Measurements from ENCODE around the gene ETFA.
A peak's percentile ranks its signal among the peaks of the same experiment; 100 is the strongest.

Gene ETFA

GRCh38 chr15:76330080-76330680 lies 18.9 kb upstream of the ETFA start:
- Histone ChIP-seq H3K27ac (ENCODE audit: low read length) (no peak overlapping the region), H3K4me2 (ENCODE audit: low read length) (no peak overlapping the region), H3K27me3 (ENCODE audit: low read depth, low read length) (peaks cover 11% of the 10 kb centered on the region), H3K9ac (ENCODE audit: low read length) (no peak overlapping the region), H3K4me1 (ENCODE audit: low read length) (peaks cover 8% of the 10 kb centered on the region), H2AFZ (ENCODE audit: low read depth, low read length) (no peak overlapping the region), H4K20me1 (ENCODE audit: insufficient read depth, low read length) (no peaks in the 10 kb centered on the region), H3K9me3 (ENCODE audit: insufficient read depth, low read length) (no peaks in the 10 kb centered on the region), H3K4me3 (ENCODE audit: low read length) (no peak overlapping the region), H3K36me3 (replicated peaks; ENCODE audit: low read depth, low read length) (no peaks in the 10 kb centered on the region), H3K79me2 (ENCODE audit: low read length) (no peaks in the 10 kb centered on the region)
- TF ChIP-seq, protein P1, sequence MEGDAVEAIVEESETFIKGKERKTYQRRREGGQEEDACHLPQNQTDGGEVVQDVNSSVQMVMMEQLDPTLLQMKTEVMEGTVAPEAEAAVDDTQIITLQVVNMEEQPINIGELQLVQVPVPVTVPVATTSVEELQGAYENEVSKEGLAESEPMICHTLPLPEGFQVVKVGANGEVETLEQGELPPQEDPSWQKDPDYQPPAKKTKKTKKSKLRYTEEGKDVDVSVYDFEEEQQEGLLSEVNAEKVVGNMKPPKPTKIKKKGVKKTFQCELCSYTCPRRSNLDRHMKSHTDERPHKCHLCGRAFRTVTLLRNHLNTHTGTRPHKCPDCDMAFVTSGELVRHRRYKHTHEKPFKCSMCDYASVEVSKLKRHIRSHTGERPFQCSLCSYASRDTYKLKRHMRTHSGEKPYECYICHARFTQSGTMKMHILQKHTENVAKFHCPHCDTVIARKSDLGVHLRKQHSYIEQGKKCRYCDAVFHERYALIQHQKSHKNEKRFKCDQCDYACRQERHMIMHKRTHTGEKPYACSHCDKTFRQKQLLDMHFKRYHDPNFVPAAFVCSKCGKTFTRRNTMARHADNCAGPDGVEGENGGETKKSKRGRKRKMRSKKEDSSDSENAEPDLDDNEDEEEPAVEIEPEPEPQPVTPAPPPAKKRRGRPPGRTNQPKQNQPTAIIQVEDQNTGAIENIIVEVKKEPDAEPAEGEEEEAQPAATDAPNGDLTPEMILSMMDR (IDR thresholded peaks at IDR 0.05; ENCODE audit: low read depth, low read length), result peak; percentile 39
- TF ChIP-seq EZH2phosphoT487 (IDR thresholded peaks at IDR 0.05; ENCODE audit: low read depth), result no peak

DNA sequence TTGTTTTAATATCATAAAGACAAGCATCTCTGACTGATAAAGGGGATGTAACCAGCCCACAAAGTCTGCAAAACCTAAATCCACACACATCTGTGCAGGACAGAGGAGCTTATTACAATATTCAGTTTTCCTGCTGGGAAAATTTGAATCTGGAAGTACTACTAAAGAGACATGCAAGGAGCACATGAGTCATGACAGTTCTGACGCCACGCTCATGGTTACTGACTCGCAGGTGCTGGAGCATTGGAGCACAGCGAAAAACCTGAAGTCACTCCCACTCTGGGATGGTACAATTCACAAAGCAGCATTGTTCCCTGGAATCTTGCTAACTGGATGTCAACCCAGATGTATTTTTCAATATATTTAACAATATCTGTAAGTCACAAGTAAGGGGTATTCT lies 17.7 kb upstream of the ETFA start:
- Histone ChIP-seq H4K20me1 (ENCODE audit: insufficient read depth, low read length) (no peaks in the 10 kb centered on the region), H3K4me1 (ENCODE audit: low read length) (peaks cover 4% of the 10 kb centered on the region), H3K79me2 (ENCODE audit: low read length) (no peaks in the 10 kb centered on the region), H3K27ac (ENCODE audit: low read length) (no peak overlapping the region), H3K4me3 (ENCODE audit: low read length) (no peak overlapping the region), H3K9ac (ENCODE audit: low read length) (no peak overlapping the region), H2AFZ (ENCODE audit: low read depth, low read length) (no peak overlapping the region), H3K27me3 (ENCODE audit: low read depth, low read length) (peaks cover 21% of the 10 kb centered on the region), H3K9me3 (ENCODE audit: insufficient read depth, low read length) (no peaks in the 10 kb centered on the region), H3K36me3 (replicated peaks; ENCODE audit: low read depth, low read length) (no peaks in the 10 kb centered on the region), H3K4me2 (ENCODE audit: low read length) (no peak overlapping the region)
- TF ChIP-seq, protein P1 (IDR thresholded peaks at IDR 0.05; ENCODE audit: low read depth, low read length), result no peak
- TF ChIP-seq EZH2phosphoT487 (IDR thresholded peaks at IDR 0.05; ENCODE audit: low read depth), result no peak

GRCh38 chr15:76328106-76328696 lies 16.9 kb upstream of the ETFA start:
- TF ChIP-seq, protein P1 (IDR thresholded peaks at IDR 0.05; ENCODE audit: low read depth, low read length), result no peak
- TF ChIP-seq EZH2phosphoT487 (IDR thresholded peaks at IDR 0.05; ENCODE audit: low read depth), result no peak
- H3K27me3 ChIP-seq (ENCODE audit: low read depth, low read length), result peaks cover 29% of the 10 kb centered on the region

GRCh38 chr15:76327191-76328105 lies 16.2 kb upstream of the ETFA start:
- Histone ChIP-seq H3K36me3 (replicated peaks; ENCODE audit: low read depth, low read length) (no peaks in the 10 kb centered on the region), H3K4me3 (ENCODE audit: low read length) (no peak overlapping the region), H3K27ac (ENCODE audit: low read length) (no peak overlapping the region), H4K20me1 (ENCODE audit: insufficient read depth, low read length) (no peaks in the 10 kb centered on the region), H3K9ac (ENCODE audit: low read length) (no peak overlapping the region), H3K79me2 (ENCODE audit: low read length) (no peaks in the 10 kb centered on the region), H2AFZ (ENCODE audit: low read depth, low read length) (no peak overlapping the region), H3K27me3 (ENCODE audit: low read depth, low read length) (peaks cover 34% of the 10 kb centered on the region), H3K4me1 (ENCODE audit: low read length) (no peaks in the 10 kb centered on the region), H3K9me3 (ENCODE audit: insufficient read depth, low read length) (no peaks in the 10 kb centered on the region), H3K4me2 (ENCODE audit: low read length) (no peak overlapping the region)
- no peak for TF ChIP-seq EZH2phosphoT487 (IDR thresholded peaks at IDR 0.05; ENCODE audit: low read depth)
- TF ChIP-seq, protein P1 (IDR thresholded peaks at IDR 0.05; ENCODE audit: low read depth, low read length), result no peak

More at GRCh38 chr15:76328106-76328696, 16.9 kb upstream of the ETFA start:
- H3K4me3 ChIP-seq (ENCODE audit: low read length), result no peak overlapping the region
- no peaks in the 10 kb centered on the region for H3K4me1 ChIP-seq (ENCODE audit: low read length)
- H3K9ac ChIP-seq (ENCODE audit: low read length), result no peak overlapping the region
- H3K79me2 ChIP-seq (ENCODE audit: low read length), result no peaks in the 10 kb centered on the region
- no peak overlapping the region for H3K27ac ChIP-seq (ENCODE audit: low read length)
- no peak overlapping the region for H3K4me2 ChIP-seq (ENCODE audit: low read length)
- H3K9me3 ChIP-seq (ENCODE audit: insufficient read depth, low read length), result no peaks in the 10 kb centered on the region
- no peaks in the 10 kb centered on the region for H4K20me1 ChIP-seq (ENCODE audit: insufficient read depth, low read length)
- no peaks in the 10 kb centered on the region for H3K36me3 ChIP-seq (replicated peaks; ENCODE audit: low read depth, low read length)
- H2AFZ ChIP-seq (ENCODE audit: low read depth, low read length), result no peak overlapping the region
